GM10847 (cell line): ENCODE results near the gene GPR3.

ENCODE experiments used
- POLR2A ChIP-seq: IDR thresholded peaks from 2 replicates; pipeline ENCODE4 v1.6.1; 2011; ENCODE audit not compliant: insufficient read length; ENCODE audit errors: extremely low read depth

Gene GPR3

DNA sequence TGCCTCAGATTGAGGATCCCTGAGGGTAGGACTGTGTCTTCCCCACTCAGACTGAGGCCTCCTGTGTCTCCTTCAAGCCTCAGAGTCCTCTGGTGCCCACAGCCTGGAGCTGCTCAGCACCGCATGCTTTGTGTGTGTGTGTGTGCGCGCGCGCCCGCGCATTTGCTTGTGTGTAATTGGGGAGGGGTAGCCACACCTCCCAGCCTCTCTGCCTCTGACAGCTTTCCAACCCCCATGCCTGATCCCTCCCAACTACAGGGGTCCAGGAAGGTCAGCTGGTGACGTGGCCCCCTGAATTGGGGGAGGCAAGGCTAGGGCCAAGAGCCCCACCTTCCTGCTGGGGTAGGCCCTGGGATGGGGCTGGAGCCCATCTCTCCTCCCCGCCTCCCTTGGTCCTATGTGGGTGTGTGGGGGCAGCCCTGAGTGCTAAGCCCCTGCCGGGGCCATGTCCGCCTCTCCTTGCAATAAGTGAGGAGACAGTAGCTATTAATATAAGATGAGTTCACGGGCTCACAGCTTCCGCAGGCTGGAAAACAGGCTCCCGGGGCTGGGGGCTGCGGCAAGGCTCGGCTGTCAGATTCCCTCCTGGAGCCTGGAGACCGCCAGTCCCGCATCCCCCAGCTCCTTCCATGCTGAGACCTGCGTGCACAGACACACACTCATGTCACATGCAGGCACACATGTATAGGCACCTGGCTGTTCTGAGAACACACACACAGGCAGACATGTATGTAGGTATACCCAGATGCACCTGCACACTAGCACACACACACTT lies 7.0 kb downstream of the GPR3 start:
- TF ChIP-seq POLR2A: no peak

GRCh38 chr1:27400082-27400962 lies 7.9 kb downstream of the GPR3 start:
- no peak for TF ChIP-seq POLR2A

GRCh38 chr1:27400963-27401341 lies 8.5 kb downstream of the GPR3 start:
- TF ChIP-seq POLR2A: no peak

- peak; percentile 20 for TF ChIP-seq POLR2A
Measured at GRCh38 chr1:27402349-27402754, 9.9 kb downstream of the GPR3 start.

- no peak for TF ChIP-seq POLR2A
Measured at GRCh38 chr1:27403065-27403726, 10.8 kb downstream of the GPR3 start.

DNA sequence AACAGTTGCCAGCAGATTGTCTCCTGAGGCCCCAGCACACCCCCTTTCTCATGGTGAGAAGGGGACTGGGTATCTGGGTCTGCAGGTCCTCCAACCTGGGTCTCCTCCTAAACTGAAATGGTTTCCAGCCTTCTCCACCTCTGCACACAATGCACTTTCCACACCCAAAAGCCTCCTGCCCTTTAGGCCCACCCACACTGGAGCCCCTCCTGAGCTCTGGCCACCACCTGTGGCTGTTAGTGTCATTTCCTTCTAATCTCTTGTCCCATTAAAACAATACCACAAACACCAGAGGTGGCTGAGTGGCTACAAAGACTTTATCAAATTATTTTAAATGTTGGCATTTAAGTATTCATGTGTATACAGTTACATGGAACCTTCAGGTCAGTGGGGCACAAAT lies 11.5 kb downstream of the GPR3 start:
- TF ChIP-seq POLR2A: no peak

GRCh38 chr1:27405074-27405473 lies 12.7 kb downstream of the GPR3 start:
- TF ChIP-seq POLR2A: no peak

DNA sequence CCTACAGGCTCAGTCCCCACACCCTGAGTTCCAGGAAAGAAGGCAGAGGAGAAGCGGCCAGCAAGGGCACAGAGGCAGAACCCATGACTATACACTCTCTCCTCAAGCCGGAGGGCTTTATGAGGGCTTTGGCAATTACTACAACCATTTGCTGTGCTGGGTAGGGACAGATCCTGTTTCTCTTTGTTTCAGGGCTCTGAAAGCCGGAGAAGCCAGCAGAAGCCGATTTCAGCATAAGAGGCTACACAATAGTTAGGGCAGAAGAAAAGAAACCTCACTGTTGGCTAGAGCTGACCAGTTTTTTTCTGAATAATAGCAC lies 13.9 kb downstream of the GPR3 start:
- TF ChIP-seq POLR2A: no peak

DNA sequence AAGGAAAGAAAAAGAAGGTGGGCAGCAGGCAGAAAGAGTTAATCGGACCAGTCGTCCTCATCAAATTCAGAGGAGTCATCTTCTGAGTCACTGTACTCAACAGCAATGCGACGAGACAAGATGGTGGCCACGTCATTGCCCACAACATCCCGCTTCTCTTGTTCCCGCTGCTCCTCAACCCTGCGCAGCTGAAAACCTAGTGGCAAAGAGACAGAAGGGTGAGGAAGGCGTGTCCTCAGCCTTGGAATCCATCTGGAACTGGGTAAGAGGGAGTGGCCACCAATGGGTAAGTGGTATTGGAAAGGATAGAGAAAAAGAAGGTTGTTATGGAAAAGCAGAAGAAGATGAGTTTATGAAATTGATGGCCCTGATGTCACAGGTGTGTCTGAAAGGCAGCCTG lies 15.7 kb downstream of the GPR3 start:
- no peak for TF ChIP-seq POLR2A

DNA sequence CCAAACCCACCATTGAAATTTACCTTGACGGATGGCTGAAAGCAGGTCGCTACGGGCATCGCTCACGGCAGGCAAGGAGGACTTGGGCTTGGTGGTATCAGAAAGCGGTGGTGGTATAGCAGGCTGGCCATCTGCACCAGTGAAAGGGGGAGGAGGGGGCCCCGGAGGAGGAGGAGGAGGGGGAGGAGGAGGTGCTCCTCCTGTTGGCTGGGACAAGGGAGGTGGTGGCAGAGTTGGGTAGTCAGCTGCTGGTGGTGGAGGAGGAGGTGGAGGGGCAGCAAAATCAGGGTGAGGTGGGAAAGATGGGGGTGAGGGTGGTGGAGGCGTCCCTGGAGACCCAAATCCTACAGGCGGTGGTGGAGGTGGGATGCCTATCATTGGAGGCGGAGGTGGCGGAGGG lies 17.2 kb downstream of the GPR3 start:
- no peak for TF ChIP-seq POLR2A

- no peak for TF ChIP-seq POLR2A
Measured at GRCh38 chr1:27410709-27411108, 18.3 kb downstream of the GPR3 start.

- TF ChIP-seq POLR2A: no peak
Measured at GRCh38 chr1:27412502-27412901, 20.1 kb downstream of the GPR3 start.

DNA sequence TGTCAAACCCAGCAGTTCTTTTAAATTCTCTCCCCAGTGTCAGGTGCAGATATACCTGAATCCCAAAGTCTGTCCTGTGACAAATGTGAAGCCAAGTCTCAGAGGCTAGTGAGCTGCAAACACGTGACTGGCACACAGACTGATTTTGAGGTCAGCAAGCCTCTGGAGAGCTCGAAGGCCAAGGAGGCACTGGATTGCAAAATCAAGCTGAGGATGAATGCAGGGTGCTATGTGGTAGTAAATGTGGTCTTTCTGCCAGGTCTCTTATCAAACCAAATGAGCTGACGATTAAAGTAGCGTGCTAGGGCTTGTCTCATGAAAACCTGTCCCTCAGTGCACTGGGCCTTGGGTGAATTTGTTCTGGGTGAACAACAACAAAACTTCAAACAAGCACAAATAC lies 20.6 kb downstream of the GPR3 start:
- no peak for TF ChIP-seq POLR2A

DNA sequence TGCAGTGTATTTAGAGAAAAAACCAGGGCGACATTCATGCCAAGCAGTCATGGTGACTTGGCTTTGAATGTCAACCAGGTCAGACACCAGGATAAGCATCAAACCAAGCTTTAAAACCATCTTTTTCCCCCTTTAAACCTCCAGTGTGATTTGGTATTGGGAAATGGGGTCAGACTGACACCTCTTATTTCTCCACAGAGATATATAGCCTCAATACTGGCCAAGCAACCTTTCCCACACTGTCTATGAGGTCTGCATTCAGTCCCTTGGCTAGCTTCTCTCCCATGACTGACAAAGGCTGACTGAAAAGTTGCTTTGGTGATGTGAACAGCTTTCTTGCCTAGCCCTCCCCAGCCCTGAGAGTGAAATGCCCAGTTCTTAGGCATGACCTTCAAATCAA lies 21.7 kb downstream of the GPR3 start:
- no peak for TF ChIP-seq POLR2A

DNA sequence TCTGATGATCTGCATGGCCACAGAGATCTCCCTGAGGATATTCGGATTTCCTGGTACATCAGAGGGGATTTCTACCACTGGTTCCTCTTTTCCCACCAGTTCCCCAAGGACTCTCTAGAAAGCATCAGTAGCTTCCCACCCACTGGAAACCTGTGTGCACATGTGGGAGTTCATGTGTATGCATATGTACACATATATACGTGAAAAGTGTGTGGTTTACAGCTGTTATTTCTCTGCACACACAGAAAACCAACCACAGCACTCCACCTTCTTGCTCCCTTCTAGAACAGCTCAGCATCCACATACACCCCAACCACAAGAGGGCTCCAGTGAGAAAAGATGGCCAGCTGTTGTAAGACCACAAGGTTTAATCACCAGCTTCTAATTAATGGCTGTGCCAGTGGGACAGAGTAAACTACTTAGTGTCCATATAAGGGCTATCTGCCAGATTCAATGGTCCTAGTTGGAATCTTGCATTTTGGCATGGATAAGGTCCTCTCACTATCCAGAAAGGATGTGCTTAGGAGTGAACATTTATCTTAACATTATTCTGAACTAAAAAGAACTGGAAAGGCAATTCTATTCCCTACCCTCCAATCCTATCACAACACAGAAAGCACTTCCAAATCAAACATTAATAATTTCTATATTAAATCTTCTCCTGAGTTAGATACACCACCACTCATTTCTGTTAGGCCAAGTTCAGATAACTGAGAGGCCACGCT lies 24.1 kb downstream of the GPR3 start:
- no peak for TF ChIP-seq POLR2A
